Panc1 (cell line): ENCODE measurements around the gene ARL6IP4. TPM values are rescaled to one million over a fixed set of nuclear protein-coding genes. Genes with fewer than 3 reads are reported as not detected.

Source experiments
- ATAC-seq: fragments of 200-7000 bp; cut with Tn5 transposase; 2 replicates; pipeline ENCODE4 v1.9.1; 2020; ENCODE audit warnings: mild to moderate bottlenecking, moderate library complexity
- BruUV-seq: library from RNA; stranded (reverse); fragments of 400-500 nt; replicated peaks from 2 replicates; lab custom pipeline; 2021; lab: Mats Ljungman, UMichigan
- CTCF ChIA-PET: fragments of 300-600 bp; sonication (Branson Sonifier 250); formaldehyde crosslinking; loops from one replicate; lab custom pipeline; 2022; ENCODE audit warnings: antibody characterized with exemption; lab: Charles Lee
- POLR2A ChIA-PET: fragments of 300-600 bp; sonication (Branson Sonifier 250); formaldehyde crosslinking; loops from one replicate; lab custom pipeline; 2022; ENCODE audit warnings: antibody characterized with exemption; lab: Charles Lee
- DNase-seq: peaks from one replicate; pipeline ENCODE4 v3.0.0-alpha.2; 2010; ENCODE audit warnings: low read depth, low spot score
- H3K27ac ChIP-seq: 2 replicates; pipeline ENCODE4 v1.5.1; 2011; ENCODE audit warnings: mild to moderate bottlenecking, low read length, inconsistent platforms
- H3K27me3 ChIP-seq: fragments of 200-500 bp; sonication (Bioruptor generic); 2 replicates; pipeline ENCODE4 v1.6.0; 2014; ENCODE audit warnings: low read length, inconsistent platforms; ENCODE audit not compliant: control insufficient read depth, insufficient read depth
- H3K36me3 ChIP-seq: fragments of 200-500 bp; sonication (Bioruptor generic); 2 replicates; pipeline ENCODE4 v1.5.1; 2014; ENCODE audit warnings: inconsistent platforms, mild to moderate bottlenecking, low read length, moderate library complexity; ENCODE audit not compliant: control insufficient read depth, insufficient read depth
- H3K4me1 ChIP-seq: 2 replicates; pipeline ENCODE4 v1.5.1; 2011; ENCODE audit warnings: inconsistent platforms, mild to moderate bottlenecking, low read length, moderate library complexity; ENCODE audit not compliant: control insufficient read depth, insufficient read depth
- H3K4me3 ChIP-seq, 2 experiments: 2 replicates each; pipeline ENCODE4 v1.5.1; 2011 to 2012; ENCODE audit warnings: low read depth in 2 of 2, low read length in 2 of 2, mild to moderate bottlenecking in 2 of 2, inconsistent platforms in 1 of 2, moderate library complexity in 1 of 2
- H3K9me3 ChIP-seq: fragments of 200-500 bp; sonication (Bioruptor generic); 2 replicates; pipeline ENCODE4 v1.5.1; 2014; ENCODE audit warnings: low read depth, mild to moderate bottlenecking, inconsistent platforms, low read length, moderate library complexity; ENCODE audit not compliant: control insufficient read depth, insufficient read depth
- CTCF ChIP-seq: fragments of 450-650 bp; IDR thresholded peaks from 2 replicates; pipeline ENCODE4 v1.5.1; 2017; ENCODE audit warnings: mild to moderate bottlenecking
- POLR2AphosphoS5 ChIP-seq: IDR thresholded peaks from 2 replicates; pipeline ENCODE4 v1.6.1; 2012; ENCODE audit warnings: mild to moderate bottlenecking, low read depth, low read length, moderate library complexity
- REST ChIP-seq, 2 experiments: IDR thresholded peaks; 2 replicates each; pipeline ENCODE4 v1.6.1; 2011 to 2012; ENCODE audit warnings: low read depth in 2 of 2, control low read depth in 1 of 2, low read length in 1 of 2, mild to moderate bottlenecking in 1 of 2, moderate library complexity in 1 of 2; ENCODE audit not compliant: insufficient read depth in 1 of 2
- SIN3A ChIP-seq: IDR thresholded peaks from 2 replicates; pipeline ENCODE4 v1.6.1; 2012; ENCODE audit warnings: low read depth, mild to moderate bottlenecking, low read length, moderate library complexity, borderline replicate concordance; ENCODE audit not compliant: insufficient read depth
- TCF7L2 ChIP-seq: IDR thresholded peaks from 2 replicates; pipeline ENCODE4 v1.6.1; 2011; ENCODE audit warnings: mild to moderate bottlenecking, low read depth, low read length, inconsistent platforms
- in situ Hi-C: cut with HindIII; loops from 2 replicates; pipeline ENCODE4 v1.10.0; 2016; ENCODE audit warnings: low sequenced_read_pairs, low pct_unique_long_range_greater_than_20kb
- intact Hi-C: fragments of 100-400 bp; cut with micrococcal nuclease; formaldehyde crosslinking; loops from one replicate; pipeline ENCODE4 v1.10.0; 2022; ENCODE audit not compliant: unreplicated experiment
- total RNA-seq: library from RNA; stranded (reverse); gene quantifications from one replicate; pipeline ENCODE4 v1.2.1, GENCODE V29; 2021; ENCODE audit not compliant: unreplicated experiment

ARL6IP4 gene
- total RNA-seq, 1 experiment from 2014 or later = 184 TPM

DNA sequence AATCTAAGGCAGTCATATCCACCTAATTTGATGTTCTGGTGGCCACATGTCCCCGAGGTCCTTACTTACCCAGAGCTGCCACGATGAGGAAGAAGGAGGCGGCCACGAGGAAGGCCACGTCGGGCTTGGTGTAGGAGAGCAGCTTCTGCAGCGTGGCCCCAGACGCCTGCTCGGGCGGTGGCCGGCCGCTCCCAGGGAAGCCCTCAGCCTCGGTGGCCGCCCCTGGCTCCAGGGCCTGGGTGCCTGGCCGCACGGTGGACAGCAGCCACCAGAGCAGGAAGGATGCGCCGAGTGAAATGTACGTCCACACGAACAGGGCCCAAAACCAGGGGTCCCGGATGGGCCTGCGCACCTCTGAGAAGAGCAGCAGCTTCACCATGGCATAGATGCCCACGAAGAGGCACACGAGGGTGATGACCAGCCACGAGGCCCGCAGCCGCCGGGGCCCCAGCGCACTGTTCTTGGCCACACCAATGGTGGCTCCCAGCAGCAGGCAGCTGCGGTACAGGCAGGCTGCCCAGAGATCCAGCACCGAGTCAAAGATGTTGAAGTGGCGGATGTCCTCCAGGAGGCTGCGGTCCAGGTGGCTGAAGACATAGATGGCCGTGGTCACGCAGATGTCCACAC is 20.8 kb upstream of the ARL6IP4 start:
- in situ Hi-C loops (no loop called here), intact Hi-C loops (loop anchor here (2.0 to 10.0 kb wide), 2 partner anchors 99 to 165 kb away; no protein-coding TSS in a partner anchor)
- Histone ChIP-seq H3K9me3 (no peaks in the 10 kb centered on the region), H3K4me1 (peaks cover 27% of the 10 kb centered on the region), H3K4me3 (no peak overlapping the region), H3K27me3 (no peaks in the 10 kb centered on the region), H3K36me3 (no peaks in the 10 kb centered on the region; the same call in none of the 2 replicates), H3K27ac (no peak overlapping the region)
- BruUV-seq = no TSS peak
- CTCF ChIA-PET = no interaction called here
- DNase-seq (no peak), ATAC-seq (no peak)
- POLR2A ChIA-PET = no interaction called here
- TF ChIP-seq CTCF = no peak
- TF ChIP-seq REST (IDR thresholded peaks at IDR 0.05; ENCODE audit: insufficient read depth in 1 of 2, low read depth in 2 of 2, low read length in 1 of 2) = no peak
- no peak for TF ChIP-seq SIN3A
- TF ChIP-seq POLR2AphosphoS5 = no peak
- TF ChIP-seq TCF7L2 = no peak

- TF ChIP-seq TCF7L2 (no peak), REST (IDR thresholded peaks at IDR 0.05; ENCODE audit: insufficient read depth in 1 of 2, low read depth in 2 of 2, low read length in 1 of 2) (no peak), CTCF (no peak), POLR2AphosphoS5 (no peak), SIN3A (no peak)
- POLR2A ChIA-PET = no interaction called here
- Histone ChIP-seq H3K27me3 (no peaks in the 10 kb centered on the region), H3K4me3 (no peak overlapping the region), H3K4me1 (peaks cover 32% of the 10 kb centered on the region), H3K9me3 (no peaks in the 10 kb centered on the region), H3K36me3 (no peaks in the 10 kb centered on the region; the same call in none of the 2 replicates), H3K27ac (no peak overlapping the region)
- CTCF ChIA-PET = interaction anchor here (0.7 kb wide), 1 partner anchor 97 kb away, joined by 3 read pairs; no protein-coding TSS in a partner anchor
- BruUV-seq = no TSS peak
- intact Hi-C loops (no loop called here), in situ Hi-C loops (no loop called here)
- ATAC-seq (no peak), DNase-seq (no peak)
Measured at GRCh38 chr12:122960193-122960569, 20.3 kb upstream of the ARL6IP4 start.
